PC-9 (cell line): Measurements from ENCODE around the gene GSN.

Source experiments
- CTCF ChIP-seq: fragments of 200-600 bp; sonication (generic); conservative IDR thresholded peaks from 2 replicates; pipeline ENCODE4 v1.6.1; 2017; ENCODE audit warnings: mixed run types, antibody characterized with exemption, mild to moderate bottlenecking, moderate library complexity
- EZH2 ChIP-seq: fragments of 200-600 bp; sonication (generic); IDR thresholded peaks from 2 replicates; pipeline ENCODE4 v1.8.0; 2017; ENCODE audit warnings: antibody characterized with exemption, low read depth

- TF ChIP-seq CTCF = no peak
- TF ChIP-seq EZH2 = no peak
Observed at GRCh38 chr9:121259935-121260334, 8.0 kb upstream of the GSN start.
